H1 (cell line): ENCODE measurements around the gene RAB30. TPM values are rescaled to one million over a fixed set of nuclear protein-coding genes. Genes with fewer than 3 reads are reported as not detected.

Experiments used
- CTCF ChIA-PET: fragments of 300-600 bp; sonication (Branson Sonifier 250); formaldehyde crosslinking; loops from one replicate; lab custom pipeline; 2021; ENCODE audit not compliant: partially characterized antibody; lab: Charles Lee
- POLR2A ChIA-PET: fragments of 300-600 bp; sonication (Branson Sonifier 250); formaldehyde crosslinking; loops from one replicate; lab custom pipeline; 2021; ENCODE audit warnings: inconsistent platforms; ENCODE audit not compliant: partially characterized antibody; lab: Charles Lee
- DNase-seq, 2 experiments: peaks; one replicate each; pipeline versions ENCODE4 v3.0.0 to v3.0.0-alpha.2; 2010 to 2022; ENCODE audit warnings: low spot score in 2 of 2, low read depth in 1 of 2, mixed read lengths in 1 of 2
- FAIRE-seq: peaks from 2 replicates; lab custom pipeline; 2011; peaks lifted over from hg19 to GRCh38; lab: Jason Lieb, UNC
- H2AFZ ChIP-seq: 2 replicates; pipeline ENCODE4 v1.8.1; 2012; ENCODE audit warnings: low read length, inconsistent platforms
- H2AK5ac ChIP-seq: 2 replicates; pipeline ENCODE4 v1.6.1; 2013; ENCODE audit warnings: low read depth, low read length
- H2BK120ac ChIP-seq: replicated peaks from 2 replicates; pipeline ENCODE3; 2013; ENCODE audit warnings: low read depth, low read length, inconsistent platforms
- H2BK12ac ChIP-seq: 2 replicates; pipeline ENCODE4 v1.6.1; 2013; ENCODE audit warnings: low read depth, low read length
- H2BK15ac ChIP-seq: 2 replicates; pipeline ENCODE4 v1.6.1; 2013; ENCODE audit warnings: low read length
- H2BK20ac ChIP-seq: 2 replicates; pipeline ENCODE4 v1.6.1; 2013; ENCODE audit warnings: low read length
- H2BK5ac ChIP-seq: 2 replicates; pipeline ENCODE4 v1.6.1; 2013; ENCODE audit warnings: low read depth, low read length
- H3K14ac ChIP-seq: 2 replicates; pipeline ENCODE4 v1.6.1; 2013; ENCODE audit warnings: inconsistent platforms; ENCODE audit not compliant: insufficient read length
- H3K18ac ChIP-seq: 2 replicates; pipeline ENCODE4 v1.6.1; 2013; ENCODE audit warnings: low read length; ENCODE audit errors: extremely low read depth
- H3K23ac ChIP-seq: 2 replicates; pipeline ENCODE4 v1.6.1; 2013; ENCODE audit warnings: inconsistent platforms; ENCODE audit not compliant: insufficient read length
- H3K23me2 ChIP-seq: 2 replicates; pipeline ENCODE4 v1.6.1; 2013; ENCODE audit warnings: low read depth, low read length
- H3K27ac ChIP-seq: 2 replicates; pipeline ENCODE4 v1.6.1; 2011; ENCODE audit warnings: low read depth, low read length, inconsistent platforms
- H3K27me3 ChIP-seq, 4 experiments: replicated peaks in 1 of 4; 1 replicate in 1 of 4; 2 replicates in 3 of 4; pipeline versions ENCODE4 v1.6.1 to v1.8.1; 2011 to 2013; ENCODE audit warnings: low read length in 3 of 4, mild to moderate bottlenecking in 3 of 4, inconsistent platforms in 2 of 4, mixed read lengths in 2 of 4, moderate library complexity in 1 of 4; ENCODE audit not compliant: control insufficient read depth in 3 of 4, insufficient read depth in 3 of 4; ENCODE audit errors: extremely low read depth in 1 of 4
- H3K36me3 ChIP-seq, 4 experiments: 2 replicates each; pipeline versions ENCODE4 v1.6.1 to v1.8.1; 2011 to 2013; ENCODE audit warnings: mild to moderate bottlenecking in 4 of 4, low read length in 3 of 4, moderate library complexity in 2 of 4, control low read depth in 1 of 4, inconsistent platforms in 1 of 4; ENCODE audit not compliant: insufficient read depth in 4 of 4, control insufficient read depth in 2 of 4
- H3K4ac ChIP-seq: replicated peaks from 2 replicates; pipeline ENCODE3; 2013; ENCODE audit warnings: low read length, low read depth, mixed read lengths, inconsistent platforms; ENCODE audit not compliant: insufficient read length
- H3K4me1 ChIP-seq, 4 experiments: replicated peaks in 1 of 4; 1 replicate in 1 of 4; 2 replicates in 3 of 4; pipeline versions ENCODE4 v1.6.1 to v1.8.1; 2011 to 2013; ENCODE audit warnings: low read length in 3 of 4, inconsistent platforms in 2 of 4, mixed read lengths in 1 of 4; ENCODE audit not compliant: insufficient read depth in 4 of 4, control insufficient read depth in 3 of 4
- H3K4me2 ChIP-seq, 2 experiments: 2 replicates each; pipeline versions ENCODE4 v1.6.1 to v1.8.1; 2011 to 2013; ENCODE audit warnings: low read depth in 2 of 2, low read length in 2 of 2, control low read depth in 1 of 2, inconsistent platforms in 1 of 2, mild to moderate bottlenecking in 1 of 2; ENCODE audit not compliant: insufficient read depth in 1 of 2
- H3K4me3 ChIP-seq, 4 experiments: fragments of 200-600, 300-600 bp in 1 of 4; sonication (generic), shearing (Covaris generic), sonication (Bioruptor Twin) in 1 of 4; 2 replicates each; pipeline versions ENCODE4 v1.5.1 to v1.8.1; 2011 to 2016; ENCODE audit warnings: low read length in 4 of 4, low read depth in 3 of 4, control low read depth in 2 of 4, inconsistent platforms in 2 of 4, mild to moderate bottlenecking in 2 of 4, mixed read lengths in 1 of 4, moderate library complexity in 1 of 4; ENCODE audit not compliant: insufficient read depth in 2 of 4; ENCODE audit errors: extremely low read depth in 1 of 4
- H3K56ac ChIP-seq: replicated peaks from 2 replicates; pipeline ENCODE3; 2013; ENCODE audit warnings: low read depth, mild to moderate bottlenecking, mixed read lengths, low read length, inconsistent platforms; ENCODE audit not compliant: insufficient read length
- H3K79me1 ChIP-seq: 2 replicates; pipeline ENCODE4 v1.6.1; 2013; ENCODE audit warnings: low read depth, low read length, control low read depth
- H3K79me2 ChIP-seq, 2 experiments: 2 replicates each; pipeline versions ENCODE4 v1.6.1 to v1.8.1; 2012 to 2013; ENCODE audit warnings: low read length in 2 of 2, mild to moderate bottlenecking in 2 of 2, inconsistent platforms in 1 of 2; ENCODE audit not compliant: insufficient read depth in 2 of 2, control insufficient read depth in 1 of 2
- H3K9ac ChIP-seq, 4 experiments: replicated peaks in 1 of 4; 1 replicate in 1 of 4; 2 replicates in 3 of 4; pipeline versions ENCODE4 v1.6.1 to v1.8.1; 2011 to 2013; ENCODE audit warnings: low read depth in 3 of 4, low read length in 3 of 4, control low read depth in 2 of 4, mild to moderate bottlenecking in 2 of 4, moderate library complexity in 2 of 4, inconsistent platforms in 1 of 4; ENCODE audit errors: extremely low read depth in 1 of 4
- H3K9me3 ChIP-seq, 2 experiments: 2 replicates each; pipeline versions ENCODE4 v1.6.1 to v1.8.1; 2012 to 2013; ENCODE audit warnings: mild to moderate bottlenecking in 2 of 2, moderate library complexity in 2 of 2, control low read depth in 1 of 2, inconsistent platforms in 1 of 2, low read depth in 1 of 2, low read length in 1 of 2, mixed read lengths in 1 of 2; ENCODE audit not compliant: insufficient read depth in 2 of 2
- H4K20me1 ChIP-seq, 2 experiments: replicated peaks in 1 of 2; 2 replicates each; pipeline versions ENCODE3 to v1.8.1; 2011 to 2013; ENCODE audit warnings: inconsistent platforms in 2 of 2, low read length in 2 of 2, mild to moderate bottlenecking in 1 of 2; ENCODE audit not compliant: insufficient read depth in 2 of 2, control insufficient read depth in 1 of 2
- H4K5ac ChIP-seq: 2 replicates; pipeline ENCODE4 v1.6.1; 2013; ENCODE audit warnings: low read length, low read depth, mixed read lengths, inconsistent platforms; ENCODE audit not compliant: insufficient read length
- H4K8ac ChIP-seq: 2 replicates; pipeline ENCODE4 v1.8.0; 2013; ENCODE audit warnings: mild to moderate bottlenecking, moderate library complexity, low read length, inconsistent platforms; ENCODE audit not compliant: insufficient read depth; ENCODE audit errors: extremely low read depth
- H4K91ac ChIP-seq: replicated peaks from 2 replicates; pipeline ENCODE3; 2013; ENCODE audit warnings: low read length, mixed read lengths, inconsistent platforms; ENCODE audit not compliant: insufficient read length
- BRCA1 ChIP-seq: IDR thresholded peaks from 2 replicates; pipeline ENCODE4 v1.6.1; 2012; ENCODE audit warnings: low read depth, low read length, improper control_type of control experiment
- JUND ChIP-seq: IDR thresholded peaks from 2 replicates; pipeline ENCODE4 v1.6.1; 2011; ENCODE audit warnings: mild to moderate bottlenecking, improper control_type of control experiment, low read length
- SUZ12 ChIP-seq: fragments of 200-600 bp; sonication (generic); IDR thresholded peaks from 2 replicates; pipeline ENCODE4 v1.6.1; 2012; ENCODE audit warnings: mild to moderate bottlenecking, inconsistent platforms, low read length, moderate library complexity, mixed read lengths
- WGBS, 2 experiments: shearing (Covaris generic) in 1 of 2; methylation state at CpG; one replicate each; pipeline versions ENCODE4 v1.1.6 to v1.1.7; 2013 to 2015; ENCODE audit warnings: low lambda C conversion rate in 2 of 2, mixed read lengths in 2 of 2, inconsistent platforms in 1 of 2, low coverage in 1 of 2, missing lambda C conversion rate in 1 of 2; ENCODE audit not compliant: insufficient replicate concordance in 2 of 2, insufficient coverage in 1 of 2, insufficient read length in 1 of 2; ENCODE audit errors: extremely low coverage in 1 of 2, missing lambda C conversion rate in 1 of 2; 5-methylcytosine and 5-hydroxymethylcytosine counted together
- polyA plus RNA-seq, 7 experiments: library from polyadenylated mRNA; depleted of rRNA in 3 of 7; stranded (reverse) in 5 of 7; unstranded in 2 of 7; fragments of >200 nt in 5 of 7; fragments of 200-250 nt in 2 of 7; gene quantifications; 1 replicate in 5 of 7; 2 replicates in 1 of 7; 4 replicates in 1 of 7; pipeline versions ENCODE4 v1.2.1 to v1.2.3, GENCODE V29; 2011 to 2013; ENCODE audit warnings: missing spikeins in 2 of 7, mixed read lengths in 2 of 7
- total RNA-seq: library from RNA; stranded (reverse); fragmentation: NEBNext Ultra II Directional; extraction: Animal tissue kit (Norgen Biotek cat#: 25700); gene quantifications from 2 replicates; pipeline ENCODE4 v1.2.1, GENCODE V29; 2021

RAB30 gene
- total and polyA plus RNA-seq, 2 of the 8 experiments (the other 6 are each of a cell fraction or from before 2014, with no cell fraction given): 1.6 to 11.7 TPM

DNA sequence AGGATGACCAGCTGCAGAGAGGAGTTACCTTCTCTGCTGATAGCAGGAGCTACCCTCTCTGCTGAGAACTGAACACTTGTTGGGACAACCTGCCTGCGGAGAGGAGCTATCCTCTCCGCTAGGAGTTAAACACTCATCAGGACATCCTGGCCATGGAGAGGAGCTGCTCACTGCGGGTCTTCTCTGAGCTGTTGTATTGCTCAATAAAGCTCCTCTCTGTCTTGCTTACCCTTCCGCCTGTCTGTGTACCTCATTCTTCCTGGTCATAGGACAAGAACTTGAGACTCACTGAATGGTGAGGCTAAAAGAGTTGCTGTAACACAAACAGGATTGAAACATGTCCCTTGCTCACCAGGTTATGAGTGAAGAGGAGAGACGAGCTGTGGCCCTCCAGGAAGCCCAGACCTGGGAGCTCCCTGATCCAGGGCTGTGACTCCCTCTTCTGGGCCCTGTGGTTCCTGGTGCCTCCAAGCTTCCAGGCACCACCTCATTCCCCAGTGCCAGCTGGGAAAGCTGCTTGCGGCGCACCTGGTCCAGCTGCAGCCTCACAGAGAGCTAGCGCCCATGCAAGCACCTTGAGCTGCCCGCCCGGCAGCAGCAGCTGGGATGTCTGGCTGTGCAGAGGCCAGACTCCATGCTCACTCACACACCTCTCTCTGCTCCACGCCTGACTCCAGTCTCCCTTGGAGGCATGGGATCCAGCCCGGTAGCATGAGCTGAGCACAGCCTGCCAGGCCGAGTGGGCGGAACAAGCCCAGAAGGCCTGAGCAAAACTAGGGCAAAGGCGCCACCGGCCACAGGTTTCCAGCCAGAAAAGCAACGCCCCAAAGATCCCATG is 50.5 kb downstream of the RAB30 start:
- H3K18ac ChIP-seq: no peak overlapping the region
- no peak overlapping the region for H2BK12ac ChIP-seq
- no peak overlapping the region for H3K4me3 ChIP-seq
- H3K4me2 ChIP-seq: no peak overlapping the region
- H4K5ac ChIP-seq: no peak overlapping the region
- H3K23me2 ChIP-seq: no peaks in the 10 kb centered on the region
- no peak overlapping the region for H3K4ac ChIP-seq
- FAIRE-seq: no peak
- no peaks in the 10 kb centered on the region; a peak in 1 of 4 replicates for H3K79me2 ChIP-seq
- H4K20me1 ChIP-seq: peaks cover 0 to 2% of the 10 kb centered on the region in 2 experiments
- no peaks in the 10 kb centered on the region for H3K79me1 ChIP-seq
- no peak overlapping the region for H3K27ac ChIP-seq
- ChIA-PET POLR2A (interaction anchor here (0.7 to 1.0 kb wide), 2 partner anchors 13 kb away, joined by 3 read pairs; no protein-coding TSS in a partner anchor), CTCF (interaction anchor here (0.8 to 1.8 kb wide), 6 partner anchors 11 to 154 kb away, joined by 3 to 5 read pairs (median 4); no protein-coding TSS in a partner anchor)
- 89% methylated on average over 17 of the region's 17 CpGs; no CpG with 5 or more reads in 1 of the 2 experiments for WGBS, 2 experiments
- no peak overlapping the region for H2BK15ac ChIP-seq
- no peaks in the 10 kb centered on the region for H3K27me3 ChIP-seq
- no peak overlapping the region for H2BK120ac ChIP-seq
- no peak for TF ChIP-seq BRCA1
- TF ChIP-seq JUND: no peak
- no peak for TF ChIP-seq SUZ12
- H3K23ac ChIP-seq: no peak overlapping the region
- H4K91ac ChIP-seq: no peak overlapping the region
- H2AK5ac ChIP-seq: no peak overlapping the region
- no peak overlapping the region for H3K14ac ChIP-seq
- peaks cover 0 to 9% (median 7%) of the 10 kb centered on the region in 4 experiments; a peak in 4 of 7 replicates for H3K4me1 ChIP-seq
- no peaks in the 10 kb centered on the region for H3K9me3 ChIP-seq
- no peak overlapping the region for H2AFZ ChIP-seq
- no peak overlapping the region; the same call in 1 of the 2 replicates for H2BK5ac ChIP-seq
- H2BK20ac ChIP-seq: no peak overlapping the region
- DNase-seq: no peak
- H3K9ac ChIP-seq: no peak overlapping the region
- H3K56ac ChIP-seq: no peak overlapping the region
- H4K8ac ChIP-seq: peak overlapping the region; percentile 43
- no peaks in the 10 kb centered on the region for H3K36me3 ChIP-seq
